ENCODE measurements around the gene PRPH. TPM values are rescaled to one million over a fixed set of nuclear protein-coding genes. Genes with fewer than 3 reads are reported as not detected.

Gene PRPH
- total and polyA plus RNA-seq, 9 of the 15 experiments (the other 6 are each of a cell fraction or from before 2014, with no cell fraction given) = 0.27 to 1.9 (median 1.3) TPM; not detected in 1

DNA sequence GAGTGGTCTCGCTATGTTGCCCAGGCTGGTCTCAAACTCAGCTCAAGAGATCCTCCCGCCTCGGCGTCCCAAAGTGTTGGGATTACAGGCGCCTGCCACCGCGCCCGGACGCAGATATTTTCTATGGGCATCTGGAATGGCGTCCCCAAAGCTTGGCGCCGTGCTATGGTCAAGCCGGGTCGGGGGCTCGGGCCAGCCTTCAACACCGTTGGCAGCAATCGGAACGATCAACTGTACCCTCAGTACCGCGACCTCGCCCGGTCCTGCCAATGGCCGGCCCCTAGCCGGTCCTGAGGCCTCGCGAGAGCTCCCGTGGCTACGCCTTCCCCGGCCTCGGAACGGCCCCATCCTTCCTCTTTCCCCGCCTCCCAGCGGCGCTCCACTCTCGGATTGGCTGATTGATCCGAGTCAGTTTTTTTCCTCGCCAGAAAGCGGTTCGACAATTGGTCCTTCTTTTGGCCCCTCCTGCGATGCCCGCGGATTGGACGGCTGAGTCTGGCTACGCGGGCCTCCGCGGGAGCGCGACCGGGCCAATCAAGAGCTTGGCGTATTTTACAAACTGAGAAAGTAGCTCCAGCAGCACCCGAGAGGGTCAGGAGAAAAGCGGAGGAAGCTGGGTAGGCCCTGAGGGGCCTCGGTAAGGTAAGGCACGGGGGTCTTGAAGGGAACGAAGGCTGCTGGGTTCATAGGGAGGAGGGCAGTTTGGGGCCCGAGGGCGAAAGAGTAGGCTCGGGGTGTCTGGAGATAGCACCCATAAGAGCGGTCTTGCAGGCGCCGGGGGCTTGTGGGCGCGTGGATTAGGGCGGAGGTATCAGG is 28.0 kb downstream of the PRPH start, which contains the start of gene TROAP (continued):
- TF ChIP-seq ZBTB40 (IDR thresholded peaks at IDR 0.05) (0 out of 2 replicates have a peak, but pooled peaks have one; percentile 13), ZBTB40 (CRISPR knock-in tag; IDR thresholded peaks at IDR 0.05) (no peak), TBP (optimal IDR thresholded peaks at IDR 0.05; ENCODE audit: low read depth, low read length) (peak; percentile 85), ZNF766 (CRISPR knock-in tag; conservative IDR thresholded peaks at IDR 0.05) (no peak), PCBP2 (IDR thresholded peaks at IDR 0.05; ENCODE audit: low read depth, low read length, poor library complexity, severe bottlenecking) (no peak), SMAD1 (IDR thresholded peaks at IDR 0.05; ENCODE audit: low read depth, low read length, partially characterized antibody) (peak; percentile 64), HMGN3 (IDR thresholded peaks at IDR 0.05; ENCODE audit: borderline replicate concordance, extremely low read depth, insufficient read length, low read depth, low read length) (peak; percentile 20), SIN3A (IDR thresholded peaks at IDR 0.05; ENCODE audit: borderline replicate concordance in 2 of 2, control insufficient read depth in 1 of 2, low read depth in 2 of 2, low read length in 2 of 2) (peak; percentile 71 to 80; a peak in 2 of 4 replicates), LCOR (CRISPR knock-in tag; IDR thresholded peaks at IDR 0.05) (peak; percentile 72; the same call in 1 of the 2 replicates), ZNF217 (CRISPR knock-in tag; IDR thresholded peaks at IDR 0.05) (no peak), RBFOX2 (IDR thresholded peaks at IDR 0.05; ENCODE audit: low read depth, low read length) (peak; percentile 97), HMBOX1 (IDR thresholded peaks at IDR 0.05) (no peak), FOXK2 (conservative IDR thresholded peaks at IDR 0.05 in 1 of 2, IDR thresholded peaks at IDR 0.05 in 1 of 2; ENCODE audit: low read depth in 2 of 2) (no peak), FOS (IDR thresholded peaks at IDR 0.05; ENCODE audit: extremely low read depth, insufficient read length) (peak; percentile 88)
- TF ChIP-seq, protein P1, sequence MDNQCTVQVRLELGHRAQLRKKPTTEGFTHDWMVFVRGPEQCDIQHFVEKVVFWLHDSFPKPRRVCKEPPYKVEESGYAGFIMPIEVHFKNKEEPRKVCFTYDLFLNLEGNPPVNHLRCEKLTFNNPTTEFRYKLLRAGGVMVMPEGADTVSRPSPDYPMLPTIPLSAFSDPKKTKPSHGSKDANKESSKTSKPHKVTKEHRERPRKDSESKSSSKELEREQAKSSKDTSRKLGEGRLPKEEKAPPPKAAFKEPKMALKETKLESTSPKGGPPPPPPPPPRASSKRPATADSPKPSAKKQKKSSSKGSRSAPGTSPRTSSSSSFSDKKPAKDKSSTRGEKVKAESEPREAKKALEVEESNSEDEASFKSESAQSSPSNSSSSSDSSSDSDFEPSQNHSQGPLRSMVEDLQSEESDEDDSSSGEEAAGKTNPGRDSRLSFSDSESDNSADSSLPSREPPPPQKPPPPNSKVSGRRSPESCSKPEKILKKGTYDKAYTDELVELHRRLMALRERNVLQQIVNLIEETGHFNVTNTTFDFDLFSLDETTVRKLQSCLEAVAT (IDR thresholded peaks at IDR 0.05) = 0 out of 4 replicates have a peak, but pooled peaks of 1 of the 2 experiments have one; percentile 9

Measured in K562 (cell line).